Keratinocyte (primary cell): Measurements from ENCODE around the gene SENP1.

Experiments used
- CTCF ChIP-seq, 3 experiments: IDR thresholded peaks in 1 of 3; conservative IDR thresholded peaks in 1 of 3; optimal IDR thresholded peaks in 1 of 3; 2 replicates in 2 of 3; 3 replicates in 1 of 3; pipeline versions ENCODE3 to v1.5.1; 2011; ENCODE audit warnings: low read length in 3 of 3, mild to moderate bottlenecking in 3 of 3, moderate library complexity in 2 of 3, control low read depth in 1 of 3, inconsistent platforms in 1 of 3; ENCODE audit not compliant: insufficient read depth in 2 of 3; ENCODE audit errors: extremely low read depth in 1 of 3
- EZH2 ChIP-seq: IDR thresholded peaks from one replicate; pipeline ENCODE4 v1.6.1; 2012; ENCODE audit warnings: inconsistent platforms, mild to moderate bottlenecking, low read length, moderate library complexity

DNA sequence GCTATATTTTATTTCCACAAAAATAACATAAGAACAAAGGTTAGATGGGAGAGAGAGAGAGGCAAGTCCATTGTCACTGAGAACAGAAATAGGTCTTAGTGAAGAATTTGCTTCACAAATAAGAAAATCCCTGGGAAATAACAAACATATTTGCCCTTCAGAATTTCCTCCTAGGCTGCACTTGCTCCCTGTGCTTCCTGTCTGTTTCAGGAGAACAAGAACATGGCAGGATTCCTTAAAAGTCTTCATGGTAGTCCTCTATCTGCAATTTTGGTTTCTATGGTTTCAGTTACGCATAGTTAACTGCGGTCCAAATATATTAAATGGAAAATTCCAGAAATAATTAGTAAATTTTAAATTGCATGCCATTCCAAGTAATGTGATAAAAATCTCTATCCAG lies 34.1 kb downstream of the SENP1 start:
- TF ChIP-seq CTCF (optimal IDR thresholded peaks at IDR 0.05 in 1 of 3, IDR thresholded peaks at IDR 0.05 in 1 of 3, conservative IDR thresholded peaks at IDR 0.05 in 1 of 3; ENCODE audit: extremely low read depth in 1 of 3, insufficient read depth in 2 of 3, low read length in 3 of 3) (no peak), EZH2 (no peak)
